Common myeloid progenitor, CD34-positive (primary cell): ENCODE results near the gene GJB4.

Source experiments
- CTCF ChIA-PET: fragments of 350-600 bp; sonication (Branson Sonifier 250); formaldehyde crosslinking; loops from one replicate; lab custom pipeline; 2021; ENCODE audit warnings: antibody characterized with exemption; lab: Charles Lee
- POLR2A ChIA-PET: fragments of 350-600 bp; sonication (Branson Sonifier 250); formaldehyde crosslinking; loops from one replicate; lab custom pipeline; 2021; ENCODE audit warnings: antibody characterized with exemption; lab: Charles Lee
- DNase-seq, 3 donors: peaks; one replicate each; pipeline versions ENCODE4 v3.0.0 to v3.0.0-alpha.2; 2013
- H3K27ac ChIP-seq, 2 experiments: 1 replicate in 1 of 2; 2 replicates in 1 of 2; pipeline ENCODE4 v1.7.0; 2013; ENCODE audit warnings: inconsistent platforms in 2 of 2, low read length in 2 of 2, mild to moderate bottlenecking in 2 of 2, low read depth in 1 of 2, moderate library complexity in 1 of 2; ENCODE audit not compliant: severe bottlenecking in 2 of 2, insufficient read depth in 1 of 2, poor library complexity in 1 of 2
- H3K27me3 ChIP-seq, 5 experiments: replicated peaks in 2 of 5; 1 replicate in 3 of 5; 2 replicates in 2 of 5; pipeline versions ENCODE4 v1.6.1 to v1.7.0; 2013; ENCODE audit warnings: low read length in 4 of 5, mild to moderate bottlenecking in 2 of 5, moderate library complexity in 2 of 5, inconsistent platforms in 1 of 5; ENCODE audit not compliant: insufficient read depth in 5 of 5, control insufficient read depth in 4 of 5
- H3K36me3 ChIP-seq, 4 experiments: 1 replicate in 2 of 4; 2 replicates in 2 of 4; pipeline versions ENCODE4 v1.6.1 to v1.7.0; 2013; ENCODE audit warnings: low read length in 3 of 4, control low read depth in 1 of 4, mild to moderate bottlenecking in 1 of 4; ENCODE audit not compliant: control insufficient read depth in 4 of 4, insufficient read depth in 4 of 4
- H3K4me1 ChIP-seq, 4 experiments: 1 replicate in 3 of 4; 2 replicates in 1 of 4; pipeline versions ENCODE4 v1.6.1 to v1.7.1; 2013; ENCODE audit warnings: low read length in 3 of 4, mild to moderate bottlenecking in 3 of 4, control low read depth in 1 of 4, inconsistent platforms in 1 of 4, moderate library complexity in 1 of 4; ENCODE audit not compliant: control insufficient read depth in 4 of 4, insufficient read depth in 4 of 4; ENCODE audit errors: control extremely low read depth in 1 of 4
- H3K4me3 ChIP-seq, 7 experiments: 1 replicate in 4 of 7; 2 replicates in 3 of 7; pipeline versions ENCODE4 v1.5.1 to v1.7.0; 2013; ENCODE audit warnings: mild to moderate bottlenecking in 7 of 7, low read length in 6 of 7, moderate library complexity in 6 of 7, inconsistent platforms in 2 of 7, low read depth in 2 of 7, control low read depth in 1 of 7; ENCODE audit not compliant: insufficient read depth in 4 of 7, control insufficient read depth in 1 of 7; ENCODE audit errors: extremely low read depth in 1 of 7
- H3K9me3 ChIP-seq, 5 experiments: 1 replicate in 4 of 5; 2 replicates in 1 of 5; pipeline versions ENCODE4 v1.6.1 to v1.7.1; 2013; ENCODE audit warnings: low read length in 4 of 5, mild to moderate bottlenecking in 2 of 5, inconsistent platforms in 1 of 5, low read depth in 1 of 5, moderate library complexity in 1 of 5; ENCODE audit not compliant: control insufficient read depth in 4 of 5, insufficient read depth in 2 of 5; ENCODE audit errors: control extremely low read depth in 1 of 5
- WGBS: methylation state at CpG from one replicate; pipeline ENCODE4 v1.1.5; 2013; ENCODE audit not compliant: insufficient coverage; 5-methylcytosine and 5-hydroxymethylcytosine counted together

The GJB4 gene

DNA sequence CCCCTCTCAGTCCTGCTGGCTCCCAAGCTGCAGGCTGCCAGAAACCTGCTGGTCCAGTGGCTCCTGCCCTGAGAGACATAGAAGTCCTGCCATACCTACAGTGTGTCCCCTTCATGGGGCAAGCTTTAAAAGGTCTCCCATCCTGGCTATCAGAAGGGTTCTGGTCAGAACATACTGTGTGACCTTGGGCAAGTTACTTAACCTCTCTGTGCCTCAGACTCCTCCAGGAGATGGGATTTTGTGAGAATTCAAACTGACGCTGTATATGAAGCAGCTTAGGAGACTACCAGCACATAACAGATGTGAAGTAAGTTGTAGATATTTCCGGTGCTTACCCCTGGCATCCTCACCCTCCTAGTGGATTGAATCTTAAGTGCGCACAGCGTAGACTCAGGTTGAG, 13.4 kb upstream of the GJB4 start:
- no peak overlapping the region for H3K27ac ChIP-seq
- 98% methylated on average over 4 of the region's 4 CpGs for WGBS
- H3K4me1 ChIP-seq: no peaks in the 10 kb centered on the region
- no peaks in the 10 kb centered on the region for H3K36me3 ChIP-seq
- ChIA-PET CTCF (interaction anchor here (1.0 to 1.4 kb wide), 4 partner anchors 9 to 288 kb away, joined by 3 to 5 read pairs (median 4); no protein-coding TSS in a partner anchor), POLR2A (interaction anchor here (0.6 kb wide), 1 partner anchor 1274 kb away, joined by 3 read pairs; no protein-coding TSS in a partner anchor)
- H3K4me3 ChIP-seq: no peak overlapping the region
- peaks cover 0 to 8% (median 0%) of the 10 kb centered on the region in 5 experiments for H3K27me3 ChIP-seq
- H3K9me3 ChIP-seq: no peaks in the 10 kb centered on the region
- DNase-seq: no peak

DNA sequence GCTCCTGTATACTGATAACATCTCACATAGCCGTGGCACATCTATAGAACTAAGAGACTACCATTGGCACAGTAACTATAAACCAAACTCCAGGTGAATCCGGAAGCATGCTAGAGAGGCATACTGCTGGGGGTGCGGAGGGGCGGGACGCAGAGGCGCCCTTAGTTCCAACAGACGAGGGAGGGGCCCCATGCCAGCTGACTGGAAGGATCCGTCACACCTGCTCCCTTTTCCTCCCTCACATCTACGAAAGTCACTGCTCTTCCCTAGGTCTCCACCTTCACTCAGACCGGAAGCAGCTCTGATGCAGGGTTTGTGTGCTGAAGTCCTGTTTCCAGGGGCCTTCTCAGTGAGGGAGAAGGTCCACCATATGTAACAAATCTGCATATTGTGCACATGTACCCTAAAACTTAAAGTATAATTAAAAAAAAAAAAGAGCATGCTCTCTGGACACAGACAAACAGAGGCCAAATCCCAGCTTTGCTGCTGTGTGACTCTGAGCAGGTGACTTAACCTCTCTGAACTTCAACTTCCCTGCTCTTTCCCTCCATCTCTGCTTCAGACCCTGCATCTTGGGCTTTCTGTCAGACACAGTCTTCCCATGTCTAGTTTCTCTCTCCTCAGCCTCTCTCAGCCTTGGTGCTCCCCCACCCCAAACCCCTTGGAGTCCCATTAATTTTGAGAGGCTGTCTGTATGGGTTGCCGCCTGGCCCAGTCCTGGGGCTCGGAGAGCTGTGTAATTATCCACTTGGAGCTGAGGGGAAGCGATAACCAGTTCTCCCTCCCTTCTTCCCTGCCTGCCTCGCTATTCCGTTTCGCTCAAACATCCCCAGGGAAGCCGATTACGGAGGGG, 12.5 kb upstream of the GJB4 start:
- no peaks in the 10 kb centered on the region for H3K36me3 ChIP-seq
- no peak overlapping the region for H3K27ac ChIP-seq
- no peak for DNase-seq
- POLR2A ChIA-PET: no interaction called here
- peaks cover 0 to 5% (median 0%) of the 10 kb centered on the region in 5 experiments for H3K27me3 ChIP-seq
- WGBS: 91% methylated on average over 7 of the region's 18 CpGs
- H3K4me3 ChIP-seq: no peak overlapping the region
- CTCF ChIA-PET: interaction anchor here (0.6 to 1.4 kb wide), 5 partner anchors 10 to 1109 kb away, joined by 3 to 5 read pairs (median 4); no protein-coding TSS in a partner anchor
- H3K9me3 ChIP-seq: no peaks in the 10 kb centered on the region
- no peaks in the 10 kb centered on the region for H3K4me1 ChIP-seq

DNA sequence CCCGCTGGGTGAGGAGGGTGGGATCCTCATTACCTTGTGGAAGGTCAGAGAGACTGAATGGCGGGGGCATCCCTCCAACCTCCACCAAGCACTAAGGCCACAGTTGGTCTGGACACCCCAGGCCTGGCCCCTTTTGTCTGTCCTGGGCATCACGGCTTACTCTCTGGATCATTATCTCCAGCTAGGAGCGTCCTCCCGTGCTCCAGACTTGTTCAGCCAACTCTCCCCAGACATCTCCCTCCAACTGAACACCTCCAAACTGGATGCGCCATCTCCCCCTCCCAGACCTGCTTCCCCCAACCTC, 11.9 kb upstream of the GJB4 start:
- Histone ChIP-seq H3K4me3 (no peak overlapping the region), H3K27ac (no peak overlapping the region), H3K4me1 (no peaks in the 10 kb centered on the region), H3K9me3 (no peaks in the 10 kb centered on the region), H3K36me3 (no peaks in the 10 kb centered on the region), H3K27me3 (peaks cover 0 to 5% (median 0%) of the 10 kb centered on the region in 5 experiments)
- ChIA-PET CTCF (interaction anchor here (0.6 kb wide), 1 partner anchor 1109 kb away, joined by 5 read pairs; no protein-coding TSS in a partner anchor), POLR2A (no interaction called here)
- WGBS: 96% methylated on average over 4 of the region's 6 CpGs
- DNase-seq: no peak

DNA sequence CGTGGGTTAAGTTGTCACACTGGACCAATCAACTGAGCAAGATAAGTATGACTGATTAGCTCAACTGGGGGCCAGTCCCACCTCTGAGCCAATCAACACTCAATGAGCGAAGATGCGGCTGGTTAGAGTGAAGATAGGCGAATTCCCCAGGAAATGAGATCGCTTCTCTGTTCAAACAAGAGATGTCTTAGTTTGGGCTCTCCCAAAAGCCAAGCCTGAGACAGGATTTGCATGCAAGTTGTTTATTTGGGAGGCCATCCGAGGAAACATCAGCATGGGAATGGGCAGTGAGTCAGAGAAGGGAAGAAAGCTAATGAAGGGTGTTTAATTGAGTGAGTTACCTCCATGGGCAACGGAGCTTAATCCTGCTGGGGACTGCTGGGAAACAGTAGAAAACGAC, 9.5 kb upstream of the GJB4 start:
- POLR2A ChIA-PET: no interaction called here
- WGBS: 90% methylated on average over 7 of the region's 8 CpGs
- H3K4me3 ChIP-seq: no peak overlapping the region
- peaks cover 0 to 5% (median 0%) of the 10 kb centered on the region in 5 experiments for H3K27me3 ChIP-seq
- no peak overlapping the region for H3K27ac ChIP-seq
- no peak for DNase-seq
- no peaks in the 10 kb centered on the region for H3K9me3 ChIP-seq
- CTCF ChIA-PET: interaction anchor here (1.5 kb wide), 1 partner anchor 11 kb away, joined by 4 read pairs; no protein-coding TSS in a partner anchor
- H3K36me3 ChIP-seq: no peaks in the 10 kb centered on the region
- no peaks in the 10 kb centered on the region for H3K4me1 ChIP-seq

DNA sequence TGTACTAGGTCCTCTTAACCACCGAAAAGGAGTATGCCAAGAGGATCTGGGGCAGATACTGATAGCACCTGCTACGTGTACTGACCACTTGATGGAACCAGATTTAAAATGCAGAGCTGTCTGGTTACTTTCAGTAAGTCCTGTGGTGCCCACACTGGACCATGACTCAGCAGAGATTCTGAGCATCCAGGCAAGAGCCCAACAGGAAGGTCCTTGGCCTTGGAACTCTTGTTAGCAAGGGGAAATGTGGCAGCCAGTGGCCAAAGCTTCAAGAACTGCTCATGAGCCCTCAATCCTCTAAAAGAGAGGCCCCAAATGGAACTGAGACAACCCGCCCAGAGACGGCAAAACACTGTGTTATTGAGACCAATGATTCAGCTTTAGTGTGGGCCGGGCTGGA, 8.9 kb upstream of the GJB4 start:
- WGBS: 95% methylated on average over 5 of the region's 5 CpGs
- no peaks in the 10 kb centered on the region for H3K4me1 ChIP-seq
- no peaks in the 10 kb centered on the region for H3K36me3 ChIP-seq
- no peak overlapping the region for H3K27ac ChIP-seq
- ChIA-PET POLR2A (no interaction called here), CTCF (interaction anchor here (3.9 kb wide), 1 partner anchor 7 kb away, joined by 16 read pairs; no protein-coding TSS in a partner anchor)
- no peak overlapping the region for H3K4me3 ChIP-seq
- H3K9me3 ChIP-seq: no peaks in the 10 kb centered on the region
- H3K27me3 ChIP-seq: peaks cover 0 to 5% (median 0%) of the 10 kb centered on the region in 5 experiments
- DNase-seq: no peak

DNA sequence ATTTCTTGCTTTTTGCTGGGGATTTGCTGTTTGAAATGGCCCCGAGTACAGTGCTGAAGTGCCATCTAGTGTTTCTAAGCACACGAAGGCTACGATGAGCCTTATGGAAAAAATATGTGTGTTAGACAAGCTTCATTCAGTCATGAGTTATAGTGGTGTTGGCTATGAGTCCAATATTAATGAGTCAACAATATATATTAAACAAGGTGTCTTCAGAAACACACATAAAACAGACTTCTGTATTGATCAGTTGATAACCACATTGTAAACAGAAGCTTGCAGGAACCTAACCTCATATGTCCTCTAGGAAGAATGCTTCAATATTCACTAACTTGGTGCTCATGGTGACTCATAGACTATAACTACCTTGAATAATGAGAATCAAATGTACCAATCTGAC, 6.4 kb upstream of the GJB4 start:
- no peak overlapping the region for H3K4me3 ChIP-seq
- ChIA-PET CTCF (interaction anchor here (3.9 kb wide), 1 partner anchor 10 kb away, joined by 16 read pairs; no protein-coding TSS in a partner anchor), POLR2A (no interaction called here)
- 100% methylated on average over 1 of the region's 3 CpGs for WGBS
- H3K36me3 ChIP-seq: no peaks in the 10 kb centered on the region
- no peaks in the 10 kb centered on the region for H3K9me3 ChIP-seq
- H3K27me3 ChIP-seq: peaks cover 0 to 5% (median 0%) of the 10 kb centered on the region in 5 experiments
- DNase-seq: no peak
- no peak overlapping the region for H3K27ac ChIP-seq
- H3K4me1 ChIP-seq: no peaks in the 10 kb centered on the region

DNA sequence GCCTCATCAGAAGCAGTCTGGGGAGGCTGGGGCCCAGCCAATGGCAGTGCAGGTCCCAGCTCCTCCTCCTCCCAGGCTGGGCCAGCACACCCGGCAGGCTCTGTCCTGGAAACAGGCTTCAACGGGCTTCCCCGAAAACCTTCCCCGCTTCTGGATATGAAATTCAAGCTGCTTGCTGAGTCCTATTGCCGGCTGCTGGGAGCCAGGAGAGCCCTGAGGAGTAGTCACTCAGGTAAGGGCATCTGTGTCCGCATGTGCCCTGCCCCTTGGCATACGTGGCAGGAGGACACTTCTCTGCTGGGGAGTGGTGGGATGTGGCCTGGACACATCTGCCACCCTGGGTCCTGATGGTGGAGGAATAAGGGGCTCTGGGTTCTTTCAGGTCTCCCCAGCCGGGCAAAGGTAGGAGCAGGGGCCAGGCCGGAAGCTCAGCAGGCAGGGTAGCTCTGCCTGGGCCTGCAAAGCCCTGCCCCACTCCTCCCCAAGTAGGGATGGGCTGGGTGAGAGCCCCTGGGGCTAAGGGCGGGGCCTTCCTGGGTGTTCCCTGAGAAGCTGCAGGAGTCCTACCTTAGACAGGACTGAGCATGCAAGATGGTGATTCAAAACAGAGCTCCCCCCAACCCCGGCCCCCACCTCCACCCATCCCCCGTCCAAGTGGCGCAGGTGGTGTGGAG, 4.4 kb upstream of the GJB4 start, which contains the start of gene GJB5:
Gene GJB5 (plus strand): TSS at position 84 of the 674 bp plus-strand sequence. CDS start 2,284 bp downstream, outside the sequence.
- no peaks in the 10 kb centered on the region for H3K4me1 ChIP-seq
- H3K36me3 ChIP-seq: no peaks in the 10 kb centered on the region
- no peak within 1 kb of the TSS for H3K4me3 ChIP-seq
- no peak for DNase-seq
- 90% methylated on average over 8 of the region's 13 CpGs for WGBS
- ChIA-PET CTCF (no interaction called here), POLR2A (no interaction called here)
- no peaks in the 10 kb centered on the region for H3K9me3 ChIP-seq
- H3K27me3 ChIP-seq: peaks cover 0 to 5% (median 0%) of the 10 kb centered on the region in 5 experiments
- H3K27ac ChIP-seq: no peak within 1 kb of the TSS
